Inflammatory macrophage (primary cell): ENCODE results near the gene IQSEC1.

Experiments
- DNase-seq, 2 donors: peaks; one replicate each; pipeline ENCODE4 v3.0.0-alpha.2; 2020 to 2022

IQSEC1 gene

DNA sequence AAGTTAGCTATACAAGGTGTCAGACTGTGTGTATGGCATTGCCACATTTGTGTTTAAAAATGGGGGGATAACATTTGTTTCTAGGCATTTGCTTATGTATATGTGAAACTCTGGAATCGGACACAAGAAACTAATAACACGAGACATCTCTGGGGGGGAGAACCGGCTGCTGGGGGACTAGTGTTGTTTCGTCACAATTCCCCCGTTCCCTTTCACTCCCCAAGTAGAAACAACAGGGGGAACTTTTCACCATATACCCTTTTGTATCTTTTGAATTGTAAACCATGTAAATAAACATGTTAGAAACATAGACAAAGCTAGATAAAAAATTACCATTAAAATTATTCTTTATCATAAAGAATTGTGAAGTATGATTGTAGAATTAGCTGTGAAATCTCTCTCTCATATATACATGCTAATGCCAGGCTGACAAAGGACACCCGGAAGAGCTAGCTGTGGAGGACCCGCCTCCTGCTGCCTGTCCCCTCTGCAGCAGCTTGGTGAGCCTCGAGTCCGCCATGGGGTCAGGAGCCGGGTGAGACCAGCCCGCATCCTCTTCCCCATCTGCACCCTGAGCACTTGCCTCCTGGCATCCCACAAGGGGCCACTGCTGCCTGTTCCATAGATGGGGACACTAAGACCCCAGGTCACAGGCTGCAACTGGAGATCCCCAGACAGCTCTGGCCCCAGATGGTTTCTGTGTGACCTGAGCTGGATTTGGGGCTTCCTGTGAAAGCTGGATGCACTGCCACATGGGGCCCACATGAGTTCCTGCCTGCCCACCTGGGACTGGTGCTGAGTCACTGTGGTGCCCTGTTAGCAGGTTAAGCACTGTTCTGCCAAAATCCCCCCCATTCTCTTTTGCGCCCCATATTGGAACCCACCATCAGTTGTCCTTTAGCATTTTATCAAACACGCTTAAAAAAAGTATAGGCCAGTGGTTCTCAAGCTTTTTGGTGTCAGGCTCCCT is 91.6 kb downstream of the IQSEC1 start:
- DNase-seq, result no peak

DNA sequence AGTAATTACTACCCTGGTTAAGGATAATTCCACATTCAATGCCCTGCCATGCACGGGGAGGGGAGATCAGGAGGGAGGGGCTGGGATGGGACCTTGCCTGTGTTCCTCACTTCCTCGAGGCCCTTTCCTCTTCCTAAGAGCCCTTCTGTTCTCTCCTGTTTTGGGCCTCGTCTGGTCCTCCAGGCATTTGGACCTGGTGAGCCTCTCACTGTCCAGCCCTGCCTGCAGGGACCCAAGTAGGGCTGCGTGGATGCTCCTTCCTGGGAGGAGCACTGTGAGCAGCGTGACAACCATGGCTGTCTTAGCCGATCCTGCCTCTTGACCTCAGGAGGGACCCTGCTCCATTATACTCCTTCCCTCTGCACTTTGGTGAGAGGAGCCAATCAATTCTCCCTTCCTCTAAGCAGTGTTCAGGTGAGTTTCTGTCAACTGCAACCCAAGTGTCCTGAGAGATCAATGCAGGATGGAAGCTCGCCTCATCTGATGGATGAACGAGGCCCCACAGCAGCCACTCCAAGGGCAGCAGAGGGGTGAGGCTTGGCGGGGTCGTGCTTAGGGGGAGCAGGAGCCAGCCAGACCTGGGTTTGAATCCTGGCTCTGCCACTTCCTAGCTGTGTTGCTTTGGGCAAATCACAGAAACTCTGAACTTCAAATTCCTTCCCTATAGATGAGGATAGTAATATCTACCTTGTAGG is 92.5 kb downstream of the IQSEC1 start:
- no peak for DNase-seq

DNA sequence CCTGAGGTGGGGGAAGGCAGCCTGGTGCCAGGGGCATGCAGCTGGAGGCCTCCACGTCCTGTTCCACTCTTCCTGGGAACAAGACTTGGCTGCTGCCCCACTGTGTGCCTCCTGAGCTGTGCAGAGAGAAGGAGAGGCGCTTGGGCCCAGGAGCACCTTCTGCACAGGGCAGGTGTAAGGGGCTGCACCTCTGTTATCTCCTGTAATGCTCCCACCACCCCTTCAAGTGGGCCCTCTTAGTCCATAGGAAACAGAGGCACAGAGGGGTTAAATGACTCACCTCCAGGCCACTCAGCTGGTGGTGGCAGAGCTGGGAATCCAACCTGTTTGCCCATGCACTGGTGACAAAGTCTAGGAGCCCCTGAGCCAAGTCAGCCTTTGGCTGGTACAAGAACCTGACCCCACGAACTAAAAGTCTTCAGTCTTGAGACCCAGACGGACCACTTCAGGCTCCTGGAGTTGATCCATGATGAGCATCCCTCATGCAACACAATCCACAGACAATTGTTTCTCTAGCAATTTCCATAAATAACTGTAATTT is 93.2 kb downstream of the IQSEC1 start:
- DNase-seq, result no peak

DNA sequence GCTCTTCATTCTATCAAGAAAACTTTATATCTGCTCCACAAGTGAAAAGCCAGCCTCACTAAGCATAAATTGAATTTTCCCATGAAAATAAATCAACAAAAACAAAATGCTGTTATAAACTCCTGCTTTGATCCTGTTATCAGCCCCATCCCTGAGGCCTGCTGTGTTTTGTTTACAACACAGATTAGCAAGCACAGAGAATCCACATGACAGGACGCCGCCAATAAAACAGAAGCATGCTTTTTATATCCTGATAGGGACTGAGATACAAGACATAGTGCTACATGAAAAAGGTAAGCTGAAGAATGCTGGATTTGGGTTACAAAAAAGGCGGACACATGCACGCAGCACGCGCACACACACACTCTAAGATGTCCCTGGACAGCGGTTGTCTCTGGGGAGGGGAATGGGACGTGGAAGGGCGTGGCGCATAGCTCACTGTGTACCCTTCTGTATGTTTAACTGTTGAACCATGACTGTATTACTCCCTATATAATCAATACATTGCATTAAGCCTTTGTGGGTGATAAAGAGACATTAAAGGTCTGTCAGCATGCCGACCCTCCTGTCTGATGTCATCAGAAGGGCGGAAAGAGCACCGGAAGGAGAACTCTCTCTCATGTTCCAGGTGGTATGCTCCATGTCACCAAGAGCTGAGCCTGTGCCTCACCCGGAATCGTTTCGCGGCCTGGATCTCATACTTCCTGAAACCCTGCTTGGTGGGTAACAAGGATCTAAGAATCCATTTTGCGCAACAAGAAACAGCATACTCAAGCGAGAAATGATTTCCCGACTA is 93.9 kb downstream of the IQSEC1 start:
- DNase-seq, result no peak

DNA sequence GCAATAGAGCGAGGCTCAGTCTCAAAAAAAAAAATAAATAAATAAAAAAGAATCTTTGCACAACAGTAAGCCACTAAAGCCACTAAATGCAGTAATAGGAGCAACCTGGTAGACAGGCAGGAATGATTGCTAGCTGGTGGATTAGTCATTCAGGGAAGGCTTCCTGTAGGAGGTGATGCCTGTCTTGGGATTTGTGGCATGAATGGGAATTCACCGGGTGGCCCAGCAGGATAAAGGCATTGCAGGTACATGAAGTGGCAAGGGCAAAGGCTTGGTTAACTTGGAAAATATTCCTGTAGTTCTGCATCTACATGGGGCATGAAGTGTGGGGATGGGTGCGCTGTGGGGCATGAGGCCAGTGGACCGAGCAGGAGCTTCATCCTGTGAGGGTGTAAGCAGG is 94.5 kb downstream of the IQSEC1 start:
- DNase-seq, result no peak

DNA sequence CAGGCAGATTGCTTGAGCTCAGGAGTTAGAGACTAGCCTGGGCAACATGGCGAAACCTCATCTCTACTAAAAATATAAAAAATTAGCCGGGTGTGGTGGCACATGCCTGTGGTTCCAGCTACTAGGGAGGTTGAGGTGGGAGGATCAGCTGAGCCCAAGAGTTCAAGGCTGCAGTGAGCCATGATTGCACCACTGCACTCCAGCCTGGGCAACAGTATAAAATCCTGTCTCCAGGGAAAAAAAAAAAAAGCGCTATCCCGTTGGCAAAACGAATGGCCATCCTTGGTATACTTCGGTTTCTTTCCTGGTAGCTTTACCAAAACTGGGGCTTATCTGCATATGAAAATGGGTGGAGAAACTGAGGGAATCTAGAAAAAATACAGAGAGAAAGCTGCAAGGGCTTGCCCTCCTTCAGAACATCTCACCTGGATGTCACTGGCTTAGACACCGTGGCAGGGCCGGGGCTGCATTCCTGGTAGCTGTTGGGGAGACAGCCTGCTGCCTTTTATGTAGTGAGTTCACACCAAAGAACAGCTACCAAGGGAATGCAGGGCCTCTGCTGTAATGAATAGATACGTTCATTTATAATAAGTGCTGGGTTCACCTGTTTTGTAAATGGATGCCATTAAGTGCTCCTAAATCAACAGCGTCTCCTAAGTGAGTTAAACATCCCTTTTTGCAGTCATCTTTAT is 96.0 kb downstream of the IQSEC1 start:
- no peak for DNase-seq

DNA sequence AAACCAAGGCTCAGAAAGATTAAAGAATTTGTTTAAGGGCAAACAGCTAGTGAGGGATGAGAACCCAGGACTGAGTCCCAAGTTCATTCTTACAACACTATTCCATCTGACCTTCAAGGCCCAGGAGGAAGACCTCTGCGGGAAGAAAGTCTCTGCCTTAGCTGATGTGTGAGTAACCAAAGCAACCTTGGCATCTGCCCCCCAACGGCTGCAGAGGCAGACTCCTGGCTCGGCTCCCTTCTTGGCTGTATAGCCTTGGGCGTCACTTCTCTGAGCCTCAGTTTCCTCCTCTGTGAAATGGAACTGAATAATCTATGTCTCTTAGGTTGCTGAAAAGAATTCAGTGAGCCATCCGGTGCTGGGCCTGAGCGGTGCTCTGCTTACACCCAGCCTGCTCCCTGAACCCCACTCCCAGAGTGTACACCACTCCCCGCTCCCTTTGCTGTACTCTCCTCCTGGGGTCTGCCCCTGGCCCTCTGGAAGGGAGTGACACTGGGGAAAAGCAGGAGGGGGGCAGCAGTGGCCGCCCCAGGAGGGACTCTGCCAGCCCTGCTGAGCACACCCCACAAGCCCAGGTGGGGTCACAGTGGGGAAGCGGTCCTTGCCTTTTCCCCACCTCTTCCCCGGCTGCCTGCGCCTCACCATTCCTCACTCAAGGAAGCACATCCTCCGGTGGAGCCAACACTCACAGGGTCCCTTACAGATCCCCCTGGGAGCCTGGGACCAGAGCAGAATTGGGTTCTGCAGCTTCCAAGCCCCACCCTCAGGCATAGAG is 97.3 kb downstream of the IQSEC1 start:
- DNase-seq, result no peak

DNA sequence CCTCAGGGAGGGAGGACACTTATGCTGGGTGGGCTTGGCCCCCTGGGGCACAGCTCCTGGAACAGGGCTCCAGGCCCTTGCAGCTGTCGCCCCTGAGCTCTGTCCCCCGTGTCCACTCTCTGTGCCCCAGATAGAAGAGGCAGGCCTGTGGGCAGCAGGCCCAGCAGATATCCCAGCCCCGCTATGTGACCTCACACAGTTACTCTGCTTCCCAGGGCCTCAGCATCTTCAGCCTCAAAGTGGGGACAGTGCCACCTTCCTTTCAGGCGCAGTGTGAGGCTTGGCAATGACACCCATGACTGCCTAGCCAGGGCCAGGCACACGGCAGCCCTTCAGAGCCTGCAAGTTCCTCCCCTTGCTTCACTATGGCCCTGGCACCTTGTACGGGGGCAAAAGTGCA is 98.4 kb downstream of the IQSEC1 start:
- DNase-seq, result no peak

DNA sequence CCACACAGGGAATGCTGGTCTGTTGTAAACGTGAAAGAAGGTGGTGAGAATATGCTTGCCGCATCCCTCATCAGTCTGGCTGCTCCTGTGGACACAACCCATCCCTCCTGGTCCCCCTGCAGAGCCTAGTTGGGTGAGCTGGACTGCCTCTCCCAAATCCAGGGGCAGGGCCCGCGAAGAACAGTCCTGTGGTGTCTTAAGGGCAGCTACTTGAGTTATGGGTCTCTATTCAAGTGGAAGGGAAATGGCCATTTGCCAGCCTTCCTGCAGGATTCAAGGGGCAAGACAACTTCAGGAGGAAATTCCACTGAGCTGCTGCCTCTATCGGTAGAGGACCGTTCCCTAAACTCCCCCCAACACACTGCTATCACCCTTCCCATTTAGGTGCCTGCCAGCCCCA is 98.9 kb downstream of the IQSEC1 start:
- DNase-seq, result no peak

DNA sequence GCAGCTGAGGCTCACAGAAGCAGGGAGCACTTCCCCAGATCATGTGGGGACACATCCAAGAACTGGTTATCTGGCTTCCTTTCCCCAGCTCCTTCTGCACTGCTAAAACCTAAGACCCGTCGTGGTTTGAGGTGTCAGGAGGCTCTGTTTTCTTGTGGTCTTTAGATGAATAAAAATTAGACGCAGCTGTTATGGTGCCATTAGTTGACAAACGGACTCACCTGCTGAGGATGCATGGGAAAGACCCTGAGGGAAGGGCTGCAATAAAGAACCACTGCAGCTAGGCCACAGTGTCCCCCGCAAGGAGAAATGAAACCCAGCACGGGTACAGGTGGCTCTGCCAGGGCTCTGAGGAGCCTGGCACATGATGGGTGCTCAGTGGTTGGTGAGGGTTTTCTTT is 99.4 kb downstream of the IQSEC1 start:
- DNase-seq, result no peak

DNA sequence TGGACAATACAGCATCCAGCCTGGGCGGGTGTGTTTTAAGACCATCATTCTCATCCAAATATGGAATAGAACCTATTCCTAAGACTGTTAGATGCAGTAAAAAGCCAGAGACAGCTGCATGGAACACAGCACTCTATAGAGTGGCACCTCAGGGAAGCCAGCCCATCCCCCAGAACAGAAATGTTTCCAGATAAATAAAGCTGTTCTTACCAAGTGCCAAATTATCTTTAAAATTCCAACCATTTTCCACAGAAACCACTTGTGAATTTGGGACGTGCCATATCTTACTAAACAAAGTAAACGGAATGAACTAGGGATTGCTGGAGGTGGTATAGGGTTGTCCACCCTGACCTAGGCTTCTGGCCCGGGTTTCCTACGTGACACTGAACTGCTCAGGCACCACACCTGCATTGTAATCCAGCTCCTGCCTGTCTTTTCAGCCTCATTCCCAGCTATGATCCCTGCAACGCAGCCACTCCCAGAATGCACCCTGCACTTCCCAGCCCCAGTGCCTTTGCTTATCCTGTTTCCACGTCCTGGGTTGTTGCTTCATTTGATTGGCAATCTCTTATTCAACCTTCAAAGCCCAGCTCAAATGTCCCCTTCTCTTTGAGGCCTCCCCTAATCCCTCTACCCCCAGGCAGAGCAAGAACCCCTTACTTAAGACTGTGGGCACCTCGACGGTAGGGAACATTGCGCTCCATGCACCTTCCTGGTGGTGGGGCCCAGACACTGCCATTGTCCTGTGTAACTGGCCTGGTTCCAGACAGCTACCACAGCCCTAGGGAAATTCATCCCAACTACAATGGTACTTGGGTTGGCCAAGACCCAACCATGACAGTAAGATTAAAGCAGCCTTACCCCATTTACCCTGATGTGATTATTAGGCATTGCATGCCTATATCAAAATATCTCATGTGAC is 100.2 kb downstream of the IQSEC1 start:
- no peak for DNase-seq

DNA sequence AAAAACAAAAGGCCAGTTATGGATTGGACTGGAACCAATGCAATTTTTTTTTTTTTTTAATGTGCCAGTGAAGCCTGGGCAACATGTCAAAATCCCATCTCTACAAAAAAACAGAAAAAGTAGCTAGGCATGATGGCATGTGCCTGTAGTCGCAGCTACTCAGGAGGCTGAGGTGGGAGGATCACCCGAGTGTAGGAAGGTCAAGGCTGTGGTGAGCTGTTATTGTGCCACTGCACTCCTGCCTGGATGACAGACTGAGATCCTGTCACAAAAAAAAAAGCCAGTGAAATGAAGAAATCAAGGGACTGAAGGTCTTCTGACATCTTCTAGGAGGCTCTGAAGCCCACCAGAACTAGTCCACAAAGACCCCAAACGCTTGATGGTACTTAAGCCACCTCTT is 101.2 kb downstream of the IQSEC1 start:
- peak in 1 of 2 donors; percentile 51 for DNase-seq

DNA sequence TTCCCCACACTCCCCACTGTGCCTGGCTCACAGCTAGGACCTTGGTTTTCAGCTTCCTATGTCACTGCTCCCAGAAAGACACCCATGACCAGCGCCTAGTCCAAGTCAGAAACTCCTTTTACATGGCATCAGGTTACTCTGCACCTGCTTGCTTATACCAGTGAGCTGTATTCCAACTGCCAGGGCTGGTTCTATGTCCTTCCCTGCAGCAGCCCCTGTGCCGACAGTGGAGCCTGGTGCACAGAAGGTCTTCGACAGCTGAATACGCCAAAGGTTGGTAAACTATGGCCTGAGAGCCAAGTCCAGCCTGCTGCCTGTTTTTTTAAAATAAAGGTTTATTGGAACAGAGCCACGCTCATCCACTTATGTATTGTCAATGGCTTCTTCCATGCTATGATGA is 102.5 kb downstream of the IQSEC1 start:
- DNase-seq, result no peak

DNA sequence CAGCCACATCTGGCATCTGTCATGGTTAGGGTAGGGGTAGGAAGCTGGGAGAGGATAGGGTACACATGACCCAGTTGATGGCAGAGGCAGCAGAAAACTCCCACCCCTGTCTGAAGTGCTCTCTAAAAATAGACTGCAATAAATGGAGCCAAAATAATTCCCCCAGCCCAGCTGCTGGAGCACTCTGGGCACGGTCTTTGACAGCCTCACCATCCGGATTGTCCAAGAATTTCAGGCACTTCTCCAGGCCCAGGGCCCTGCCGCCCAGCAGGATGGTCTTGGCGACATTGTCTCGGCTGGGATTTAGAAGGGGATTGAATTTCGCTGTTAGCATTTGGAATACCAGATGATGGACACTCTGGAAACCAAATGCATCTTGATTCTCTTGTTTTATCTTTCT is 103.7 kb downstream of the IQSEC1 start:
- no peak for DNase-seq

DNA sequence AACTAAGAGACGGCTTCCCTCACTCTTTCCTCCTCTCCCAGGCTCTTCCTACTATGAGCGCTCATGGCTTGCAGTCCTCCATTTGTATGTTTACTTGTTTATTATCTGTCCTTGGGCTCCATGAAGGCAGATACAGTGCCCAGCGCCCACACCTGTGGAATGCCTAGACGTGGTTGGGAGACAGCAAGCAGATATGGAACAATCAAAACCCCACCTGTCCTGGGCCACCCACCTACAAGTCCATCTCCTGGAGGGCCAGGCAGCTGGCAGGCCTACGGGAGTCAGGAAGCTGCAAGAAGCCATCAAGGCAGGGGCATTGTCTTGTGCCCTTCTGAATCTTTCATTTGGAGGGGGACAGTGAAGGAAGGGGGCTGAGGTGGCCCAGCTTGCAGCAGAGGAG is 104.7 kb downstream of the IQSEC1 start:
- DNase-seq, result no peak

DNA sequence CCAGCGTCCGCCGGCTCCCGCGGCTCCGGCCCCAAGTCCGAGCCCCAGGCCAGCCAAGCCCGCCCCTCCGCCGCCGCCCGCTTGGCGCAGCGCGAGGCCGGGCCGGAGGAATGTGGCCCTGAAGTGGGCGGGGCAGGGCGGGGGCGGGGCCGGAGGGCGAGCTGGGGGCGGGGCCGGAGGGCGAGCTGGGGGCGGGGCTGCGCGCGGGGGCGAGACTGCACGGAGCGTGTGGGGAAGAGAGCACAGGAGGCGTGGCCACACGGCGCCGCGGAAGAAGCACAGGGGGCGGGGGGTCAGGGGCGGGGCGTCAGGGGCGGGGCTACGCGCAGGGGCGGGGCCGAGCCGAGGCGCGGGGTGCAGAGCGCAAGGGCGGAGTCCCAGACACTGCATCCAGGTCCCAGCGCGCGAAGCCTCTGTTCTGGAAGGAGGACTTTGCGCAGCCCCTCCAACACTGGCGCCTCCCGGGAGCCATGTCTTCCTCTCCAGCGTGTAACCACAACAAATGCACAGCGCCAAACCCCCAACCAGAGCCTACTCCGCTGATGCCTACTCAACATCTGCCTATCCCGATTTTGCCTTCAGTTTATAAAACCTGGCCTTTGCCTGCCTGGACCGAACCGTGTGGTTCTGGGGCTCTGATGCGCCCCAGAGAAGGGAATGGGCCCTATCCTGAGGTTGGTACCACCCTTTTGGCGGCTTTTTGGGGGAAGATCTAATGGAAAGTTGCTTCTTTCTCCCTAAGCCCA is 105.5 kb downstream of the IQSEC1 start:
- DNase-seq, result peak; percentile 80 to 88

DNA sequence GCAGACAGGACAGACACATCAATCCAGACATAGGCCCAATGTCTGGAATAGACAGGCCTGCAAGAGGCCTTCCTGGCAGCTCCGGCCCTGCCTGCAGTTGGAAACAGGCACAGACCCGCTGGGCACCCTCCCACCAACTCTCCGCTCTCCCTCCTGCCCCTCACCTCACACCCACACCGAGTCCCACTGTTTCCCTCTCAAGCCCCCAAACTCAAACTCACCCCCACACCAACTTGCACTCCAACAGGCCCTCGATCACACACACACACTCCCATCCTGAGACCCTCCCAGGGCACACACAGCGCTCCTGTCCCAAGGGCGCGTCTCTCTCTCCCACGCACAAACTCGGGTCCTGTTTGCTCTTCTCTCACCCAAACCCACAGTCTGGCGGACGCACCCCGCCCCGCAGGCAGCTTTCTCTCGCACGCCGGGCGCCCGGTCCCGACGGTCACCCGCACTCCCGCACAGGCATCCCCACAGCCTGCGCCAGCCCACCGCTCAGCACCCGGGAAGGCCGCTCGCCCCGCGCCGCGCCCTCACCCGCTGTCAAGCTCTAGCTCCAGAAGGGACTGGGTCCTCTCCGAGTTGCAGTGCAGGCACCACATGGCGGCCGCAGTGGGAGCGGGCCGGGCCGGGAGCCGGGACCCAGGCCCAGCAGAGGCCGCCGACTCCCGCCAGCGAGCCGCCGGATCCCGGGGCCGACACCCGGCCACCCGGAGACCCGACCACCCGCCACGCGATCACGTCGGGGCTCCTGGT is 106.2 kb downstream of the IQSEC1 start:
- no peak for DNase-seq

DNA sequence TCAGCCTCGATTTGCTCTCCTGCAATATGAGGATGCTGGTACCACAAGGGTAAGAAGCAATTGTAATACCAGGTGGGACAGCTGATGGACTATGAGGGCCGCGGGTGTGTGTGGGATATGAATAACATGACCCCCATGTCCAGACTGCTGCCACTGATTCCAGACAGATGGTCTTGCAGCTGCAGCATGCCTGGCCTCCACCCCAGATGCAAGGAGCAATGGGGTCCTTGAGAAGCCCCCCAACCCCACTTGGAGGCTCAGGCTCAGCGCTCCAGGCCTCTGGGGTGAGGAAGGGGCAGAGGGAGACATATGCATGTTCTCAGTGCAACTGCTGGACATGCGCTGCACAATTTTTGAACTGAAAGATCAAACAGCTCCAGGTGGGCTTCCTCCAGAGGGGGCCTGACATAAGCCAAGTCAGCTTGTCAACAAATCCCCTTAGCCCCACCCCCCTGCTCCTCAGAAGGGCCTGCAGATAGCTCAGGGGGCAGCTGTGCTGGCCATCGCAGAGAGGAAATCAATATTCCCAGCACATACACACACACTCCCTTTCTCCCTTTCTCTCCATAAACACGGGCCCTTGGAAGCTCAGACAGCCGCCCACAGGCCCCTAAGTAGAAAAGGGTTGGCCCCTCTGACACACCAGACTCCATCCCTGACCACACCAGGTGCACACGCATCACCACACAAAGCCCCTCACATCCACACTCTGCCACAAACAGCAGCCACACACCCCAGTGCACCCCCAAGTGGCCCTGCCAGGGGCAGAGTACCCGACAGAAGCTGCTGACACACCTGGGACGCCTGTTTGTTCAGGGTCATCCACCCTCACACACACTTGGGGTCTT is 107.0 kb downstream of the IQSEC1 start:
- no peak for DNase-seq
